Fibroblast of peridontal ligament (primary cell): ENCODE data around the gene LRCH1.

Source experiments
- DNase-seq: peaks from one replicate; pipeline ENCODE4 v3.0.0-alpha.2; 2010; ENCODE audit errors: extremely low read depth

The LRCH1 gene

DNA sequence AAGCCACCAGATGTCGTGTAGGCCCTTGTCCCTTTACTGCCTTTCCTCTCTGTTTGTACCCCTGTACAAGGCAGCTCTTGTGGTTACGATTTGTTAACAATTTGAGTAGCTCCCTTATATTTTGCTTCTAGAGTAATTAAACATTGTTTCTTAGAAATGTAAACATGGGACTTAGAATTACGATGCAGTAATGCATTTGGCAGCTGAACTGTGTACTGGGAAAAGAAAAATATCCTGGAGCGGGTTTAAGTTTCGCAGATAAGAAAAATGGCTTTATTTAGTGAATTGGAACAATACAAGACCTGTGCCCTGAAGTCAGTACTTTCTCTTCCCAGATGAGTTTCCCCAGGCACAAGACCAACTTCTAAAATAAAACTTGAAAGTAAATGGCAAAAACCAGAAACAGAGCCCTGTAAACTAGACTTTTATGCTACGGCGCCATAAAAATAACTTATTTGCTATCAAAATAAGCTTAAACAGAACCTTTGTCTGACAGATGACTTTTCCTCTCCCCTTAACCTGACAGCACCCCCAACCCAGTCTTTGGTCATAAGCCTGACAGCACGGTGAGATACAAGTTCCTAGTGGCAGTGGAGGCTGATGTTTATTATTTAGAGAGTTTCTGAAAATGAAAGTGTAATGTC, 63.0 kb downstream of the LRCH1 start:
- peak; percentile 68 for DNase-seq

DNA sequence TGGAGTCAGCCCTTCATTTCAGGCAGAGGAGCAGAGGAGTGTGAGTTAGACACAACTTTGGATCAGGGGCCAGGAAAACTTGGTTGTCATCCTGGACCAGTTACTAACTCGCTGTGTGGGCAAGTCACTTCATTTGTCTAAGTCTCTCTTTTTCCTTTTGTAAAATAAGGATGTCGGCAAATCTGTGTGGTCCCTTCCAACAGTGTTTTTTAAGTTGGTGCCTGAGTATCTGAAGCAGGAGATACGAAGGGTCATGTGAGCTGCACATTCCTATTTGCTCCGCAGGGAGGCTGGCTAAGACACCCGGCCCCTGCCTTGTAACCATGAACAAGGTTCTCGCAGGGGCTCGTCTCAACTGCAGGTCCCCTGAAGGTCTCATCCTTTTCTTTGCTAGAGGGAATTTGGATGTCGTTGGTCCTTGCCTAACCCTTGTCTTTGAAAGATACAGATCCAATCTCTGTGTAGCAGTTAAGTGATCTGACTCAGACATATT, 64.3 kb downstream of the LRCH1 start:
- DNase-seq = no peak

DNA sequence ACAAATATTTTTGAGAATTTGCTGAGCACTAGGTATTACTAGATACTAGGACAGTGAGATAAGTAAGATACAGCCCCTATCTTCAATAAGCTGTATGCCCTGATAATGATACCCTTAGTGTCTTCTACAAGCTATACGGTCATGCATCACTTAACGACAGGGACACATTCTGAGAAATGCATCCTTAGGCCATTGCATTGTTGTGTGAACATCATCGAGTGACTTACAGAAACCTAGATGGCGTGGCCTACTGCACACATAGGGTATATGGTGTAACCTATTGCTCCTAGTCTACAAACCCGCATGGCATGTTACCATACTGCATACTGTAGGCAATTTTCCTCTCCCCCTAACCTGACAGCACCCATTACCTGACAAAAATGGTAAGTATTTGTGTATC, 64.9 kb downstream of the LRCH1 start:
- DNase-seq = no peak

DNA sequence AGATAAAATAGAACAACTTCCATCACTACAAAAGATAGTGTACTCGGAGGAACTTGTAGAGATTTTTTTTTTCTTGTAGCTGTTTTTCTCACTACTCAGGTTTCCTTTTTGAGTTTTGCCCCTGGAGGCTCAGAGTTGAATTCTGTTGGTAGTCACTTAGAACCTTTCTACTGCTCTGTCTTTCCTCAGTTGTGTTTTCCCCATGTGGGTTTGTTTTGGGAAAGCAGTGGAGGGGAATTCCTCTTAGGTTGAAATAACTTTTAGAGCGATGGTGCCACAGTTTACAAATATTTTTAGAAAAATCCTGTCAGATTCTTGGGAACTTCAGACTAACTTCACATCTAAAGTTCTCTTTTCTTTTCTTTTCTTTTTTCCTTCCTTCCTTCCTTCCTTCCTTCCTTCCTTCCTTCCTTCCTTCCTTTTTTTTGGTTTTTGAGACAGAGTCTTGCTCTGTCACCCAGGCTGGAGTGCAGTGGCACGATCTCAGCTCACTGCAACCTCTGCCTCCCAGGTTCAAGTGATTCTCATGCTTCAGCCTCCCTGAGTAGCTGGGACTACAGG, 65.8 kb downstream of the LRCH1 start:
- DNase-seq = no peak

DNA sequence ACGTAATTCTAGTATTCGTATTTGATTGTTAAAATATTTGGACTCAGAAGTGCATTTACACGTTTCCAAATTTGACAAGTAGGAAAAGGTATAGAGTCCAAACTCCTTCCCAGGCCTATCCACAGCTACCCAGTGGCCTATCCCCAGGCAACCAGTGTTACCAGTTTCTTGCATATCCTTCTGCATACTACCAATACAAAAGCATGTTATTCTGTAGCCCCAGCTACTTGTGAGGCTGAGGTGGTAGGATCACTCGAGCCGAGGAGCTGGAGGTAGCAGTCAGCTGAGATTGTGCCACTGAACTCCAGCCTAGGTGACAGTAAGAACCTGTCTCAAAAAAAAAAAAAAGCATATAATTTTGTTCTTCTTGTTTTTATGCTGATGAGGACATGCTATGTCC, 67.1 kb downstream of the LRCH1 start:
- no peak for DNase-seq

DNA sequence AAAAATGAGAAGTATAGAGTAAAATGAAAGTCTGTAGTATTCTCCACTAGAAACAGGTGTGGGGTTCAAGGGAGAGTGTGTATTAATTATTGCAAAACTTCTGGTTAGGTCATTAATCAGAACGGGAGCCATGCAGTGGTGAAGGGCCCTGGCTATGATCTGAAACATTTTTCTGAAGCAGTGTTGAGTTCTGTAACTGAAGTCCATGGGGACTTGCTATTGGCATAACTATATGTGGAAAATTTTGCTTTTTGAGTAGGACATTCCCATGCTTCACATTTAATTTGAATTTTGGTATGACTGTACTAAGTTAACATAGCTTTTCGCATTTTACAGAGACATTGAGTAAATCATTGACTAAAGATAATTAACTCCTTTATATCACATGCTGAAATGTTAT, 67.5 kb downstream of the LRCH1 start:
- DNase-seq = no peak

DNA sequence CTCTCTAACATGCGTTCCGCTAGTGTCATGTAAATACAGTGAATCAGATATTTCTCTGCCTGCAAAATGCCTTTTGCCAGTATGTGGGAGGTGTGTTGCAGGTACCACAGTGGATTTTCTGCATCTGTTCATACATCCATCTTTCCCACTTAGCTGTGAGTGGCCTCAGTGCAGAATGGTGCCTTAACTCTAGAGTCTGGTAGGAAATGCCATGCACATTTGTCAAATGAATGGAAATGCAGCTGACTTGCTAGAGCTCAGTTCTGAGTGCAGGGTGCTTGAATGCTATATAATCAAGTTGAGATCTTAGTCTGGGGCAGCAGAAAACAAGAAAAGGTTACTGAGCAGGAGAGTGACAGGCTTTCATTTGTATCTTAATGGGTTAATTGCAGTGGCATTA, 68.2 kb downstream of the LRCH1 start:
- no peak for DNase-seq

DNA sequence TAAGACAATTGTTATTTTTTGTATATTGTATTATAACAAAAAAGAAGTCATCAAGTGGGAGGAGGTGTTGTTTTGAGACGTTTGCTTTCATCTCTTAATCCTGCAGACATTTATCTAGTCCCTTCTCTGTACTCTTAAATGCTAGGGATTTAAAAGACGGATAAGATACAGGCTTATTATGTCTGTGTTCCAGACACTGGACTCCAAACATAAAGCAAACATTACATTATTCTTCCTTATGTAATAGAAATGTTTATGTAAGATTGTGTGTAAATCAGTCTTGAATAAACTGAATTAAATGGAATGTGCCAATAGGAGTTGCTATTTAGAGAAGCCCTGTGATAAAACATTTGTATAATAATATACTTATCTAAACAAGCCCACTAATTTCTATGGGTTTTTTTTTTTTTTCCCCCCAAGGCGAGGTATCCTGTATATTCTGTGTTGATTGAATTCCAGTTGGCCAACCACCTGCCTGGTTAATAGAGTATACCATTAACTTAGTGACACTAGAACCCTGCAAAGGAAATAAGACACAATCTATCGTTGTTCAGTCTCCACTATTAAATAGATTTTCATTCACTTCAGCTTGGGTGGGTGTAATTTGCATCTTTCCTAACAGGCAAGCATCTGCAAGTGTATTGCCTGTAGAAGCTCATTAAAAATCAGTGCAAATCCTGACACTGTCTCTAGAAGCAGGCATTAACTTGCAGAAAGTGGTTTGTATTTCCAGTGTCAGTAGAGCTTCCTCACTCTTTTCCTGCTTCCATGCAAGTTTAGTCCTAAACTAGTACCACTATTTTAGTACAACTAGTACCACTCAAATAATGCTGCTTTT, 69.0 kb downstream of the LRCH1 start:
- DNase-seq = no peak

DNA sequence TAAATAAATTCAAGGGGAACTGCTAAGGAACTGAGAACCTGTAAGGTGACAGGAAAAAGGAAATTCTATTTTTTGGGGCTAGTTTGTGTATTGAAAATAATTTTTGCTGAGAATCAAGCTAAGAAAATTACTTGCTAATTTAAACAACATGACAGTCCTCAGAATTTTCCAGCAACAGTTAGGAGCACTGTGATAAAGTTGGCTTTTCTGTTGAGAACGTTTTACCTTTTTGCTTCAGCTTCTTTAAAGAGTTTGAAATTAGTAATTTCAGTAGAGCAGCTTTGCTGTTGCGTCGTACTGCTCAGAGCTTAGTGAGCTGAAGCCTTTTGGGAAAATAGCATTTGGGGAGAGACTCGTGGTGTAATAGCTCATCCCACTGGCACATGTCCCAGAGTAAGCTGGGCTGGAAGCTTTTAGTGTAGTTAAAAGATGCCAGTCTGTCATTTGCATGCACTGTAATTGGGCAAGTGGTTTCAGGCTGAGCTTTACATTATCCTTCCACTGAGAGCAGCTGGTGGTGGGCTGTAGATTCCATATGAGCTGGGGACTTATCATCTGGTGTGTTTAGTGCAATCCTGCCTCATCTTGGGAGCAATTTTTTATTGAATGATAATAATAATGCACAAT, 69.8 kb downstream of the LRCH1 start:
- peak; percentile 96 for DNase-seq

DNA sequence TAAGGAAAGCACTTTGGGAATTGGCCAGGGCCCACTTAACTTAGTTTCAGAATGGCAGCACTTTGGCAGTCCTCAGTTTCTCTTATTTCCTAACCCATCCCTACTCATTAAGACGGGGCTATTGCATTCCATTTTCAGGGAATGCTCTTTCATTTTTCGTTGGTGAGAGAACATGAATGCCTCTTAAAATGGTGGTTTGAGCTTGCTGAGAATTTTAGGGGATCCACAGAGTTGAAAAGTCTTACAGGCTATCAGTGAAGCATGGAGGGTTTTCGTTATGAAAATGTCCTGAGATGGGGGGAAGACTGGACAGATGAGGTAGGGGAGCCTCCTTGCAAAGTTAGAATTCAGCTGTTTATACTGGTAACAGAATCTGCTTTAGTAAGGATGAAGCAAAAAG, 71.4 kb downstream of the LRCH1 start:
- DNase-seq = no peak

DNA sequence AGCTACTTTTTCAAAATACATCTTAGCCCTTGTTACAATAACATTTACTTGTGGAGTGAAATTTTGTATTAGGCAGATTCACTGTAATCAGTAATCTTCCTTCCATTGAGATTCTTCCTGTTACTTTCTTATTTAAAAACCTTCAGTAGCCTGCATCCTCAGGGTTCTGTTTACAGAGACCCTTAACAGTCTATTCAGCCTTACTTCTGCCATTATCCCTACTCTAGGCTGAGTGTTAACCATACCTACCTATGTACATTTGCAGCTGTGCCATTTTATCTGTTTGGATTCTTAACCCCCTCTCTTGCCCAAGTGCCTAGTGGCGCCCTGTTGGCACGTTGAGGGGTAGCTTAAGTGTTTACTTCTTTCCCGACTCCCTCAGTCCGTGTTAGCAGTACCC, 71.9 kb downstream of the LRCH1 start:
- DNase-seq = no peak

DNA sequence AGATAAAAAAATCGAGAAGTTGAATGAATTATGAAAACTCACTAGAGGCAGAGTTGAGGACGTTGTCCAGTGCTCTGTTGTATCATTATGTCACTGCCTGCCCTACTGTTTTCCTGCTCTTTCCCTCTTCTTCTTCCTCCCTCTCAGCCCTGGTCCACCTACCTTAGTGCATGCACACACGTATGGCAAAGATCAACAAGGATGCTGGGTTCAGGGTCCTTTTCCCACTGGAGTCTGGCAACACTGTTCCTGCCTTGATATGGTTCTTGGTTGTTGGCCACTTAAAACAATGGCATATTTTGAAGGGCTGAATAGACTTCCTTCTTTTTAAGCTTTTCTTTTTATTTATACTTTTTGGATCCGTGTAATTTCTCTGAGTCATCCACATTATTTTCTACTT, 74.5 kb downstream of the LRCH1 start:
- no peak for DNase-seq

DNA sequence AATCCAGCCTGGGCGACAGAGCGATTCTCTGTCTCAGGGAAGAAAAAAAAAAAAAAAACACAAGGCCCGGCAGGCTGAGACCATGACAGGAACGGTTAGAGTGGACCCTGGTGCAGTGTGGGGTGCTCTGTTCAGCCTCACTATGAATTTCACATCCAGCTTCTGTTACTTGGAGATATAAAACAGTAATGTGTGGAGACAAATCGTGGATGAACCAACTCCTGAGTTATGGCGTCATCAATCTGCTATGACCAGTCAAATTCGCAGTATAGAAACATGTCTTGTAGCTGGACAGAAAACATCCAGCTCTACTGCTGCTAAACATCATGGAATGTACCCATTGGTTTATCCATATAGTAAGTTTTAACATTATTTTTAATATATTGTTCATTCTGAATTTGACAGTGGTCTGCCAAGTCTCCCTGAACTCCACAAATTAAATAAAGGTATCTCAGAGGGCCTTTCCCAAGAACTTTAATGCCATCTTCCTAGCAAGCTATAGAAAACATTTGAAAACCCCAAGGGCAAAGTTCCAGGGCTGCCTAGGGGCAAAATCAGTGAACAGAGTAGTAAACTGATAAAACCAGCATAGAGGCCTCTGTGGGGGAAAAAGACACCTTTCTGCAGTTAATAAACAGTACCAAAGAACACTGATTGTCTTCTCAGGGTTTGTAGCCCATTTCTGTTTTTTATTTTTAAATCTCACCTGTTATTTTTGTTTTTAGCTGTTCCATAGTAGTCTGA, 75.8 kb downstream of the LRCH1 start:
- no peak for DNase-seq

DNA sequence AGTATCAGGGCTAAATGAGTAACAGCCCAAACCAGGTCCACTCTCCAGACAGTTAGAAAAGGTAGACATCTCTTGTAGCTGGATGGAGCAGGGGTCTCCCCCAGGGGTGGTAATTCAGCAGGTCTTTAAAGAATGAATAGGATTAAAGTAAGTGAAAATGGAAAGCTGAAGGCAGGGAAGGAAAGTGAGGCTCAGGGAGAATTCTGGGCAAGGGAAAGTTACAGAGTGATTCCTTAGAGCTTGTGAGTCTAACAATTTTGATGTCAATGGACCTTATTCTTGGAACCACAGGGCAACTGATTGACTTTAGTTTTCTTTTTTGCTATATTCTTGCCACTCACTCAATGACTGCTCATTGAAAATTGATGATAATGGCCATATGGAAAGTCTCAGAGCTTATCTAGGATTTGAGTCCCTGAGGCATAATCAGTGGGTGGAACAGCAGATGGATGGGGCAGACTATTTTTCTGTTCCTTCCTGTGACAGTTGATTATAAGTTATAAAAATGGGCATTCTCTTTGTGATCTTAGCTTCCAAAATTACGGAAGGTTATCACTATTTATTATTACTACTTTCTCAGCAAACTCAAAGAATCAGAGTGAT, 76.9 kb downstream of the LRCH1 start:
- no peak for DNase-seq

DNA sequence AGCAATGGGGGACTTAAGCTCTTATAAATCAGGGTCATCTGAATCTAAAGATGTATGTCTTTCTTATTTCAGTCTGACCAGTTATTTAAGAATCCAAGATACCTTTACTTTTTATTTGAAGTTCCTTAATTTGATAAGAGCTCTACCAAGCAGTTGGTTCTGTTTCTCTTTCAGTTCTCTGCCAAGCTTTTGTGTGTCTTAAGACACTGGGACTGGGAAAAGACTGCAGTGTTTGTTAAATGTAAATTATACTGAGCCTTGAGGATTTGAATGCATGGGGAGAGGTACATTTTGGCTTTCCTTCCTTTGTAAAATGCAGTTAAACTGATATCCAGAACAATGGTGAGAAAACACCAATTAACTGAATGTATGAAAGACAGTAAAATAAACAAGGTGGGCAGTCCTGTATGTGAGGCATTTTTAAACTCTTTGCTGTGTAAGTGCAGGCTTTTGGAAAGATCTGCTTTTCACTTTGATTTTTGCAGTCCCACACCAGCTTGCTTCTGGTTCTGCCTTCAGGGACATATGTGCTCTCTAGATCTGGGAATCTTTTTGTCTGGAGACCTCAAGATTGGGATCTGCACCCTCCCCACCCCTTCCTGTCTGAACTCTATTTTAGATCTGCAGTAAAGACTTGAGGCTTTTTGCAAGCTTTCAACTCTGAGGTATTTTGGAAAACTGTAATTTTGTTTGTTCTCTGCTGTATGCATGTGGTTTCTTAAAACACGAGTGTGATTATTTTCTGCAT, 77.6 kb downstream of the LRCH1 start:
- peak; percentile 38 for DNase-seq

DNA sequence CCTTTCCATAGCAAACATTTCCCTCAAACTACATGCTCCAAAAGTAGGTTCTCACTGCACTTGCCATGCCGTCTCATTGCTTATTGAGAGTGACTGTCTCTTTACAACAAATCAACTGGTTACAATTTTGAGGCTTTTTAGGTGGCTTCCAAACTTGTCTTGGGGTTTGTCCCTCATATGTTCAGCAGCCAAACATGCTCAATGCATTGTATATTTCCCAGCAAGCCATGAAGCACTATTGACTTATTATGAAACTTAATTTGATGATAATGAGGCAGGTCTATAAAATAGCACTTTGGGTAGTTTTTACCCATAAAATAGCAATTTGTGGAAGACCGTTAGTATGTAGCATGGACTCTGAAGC, 78.2 kb downstream of the LRCH1 start:
- DNase-seq = no peak

DNA sequence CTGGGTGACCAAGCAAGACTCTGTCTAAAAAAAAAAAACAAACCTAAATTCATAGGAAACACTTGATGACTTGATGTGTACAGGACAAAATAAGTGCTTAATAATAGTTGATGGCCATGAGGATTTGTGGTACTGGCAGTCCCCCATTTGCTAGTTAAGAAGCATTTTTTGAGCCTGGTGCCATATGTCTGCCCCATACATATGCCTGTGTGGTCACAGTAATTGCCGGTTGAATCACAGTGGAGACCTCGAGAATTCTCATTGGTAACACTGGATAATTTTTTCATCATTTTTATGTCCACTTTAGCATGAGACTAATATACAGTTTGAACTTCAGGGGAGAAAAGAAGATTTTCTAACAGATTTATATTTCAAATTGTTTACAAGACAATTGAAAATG, 79.2 kb downstream of the LRCH1 start:
- DNase-seq = no peak

DNA sequence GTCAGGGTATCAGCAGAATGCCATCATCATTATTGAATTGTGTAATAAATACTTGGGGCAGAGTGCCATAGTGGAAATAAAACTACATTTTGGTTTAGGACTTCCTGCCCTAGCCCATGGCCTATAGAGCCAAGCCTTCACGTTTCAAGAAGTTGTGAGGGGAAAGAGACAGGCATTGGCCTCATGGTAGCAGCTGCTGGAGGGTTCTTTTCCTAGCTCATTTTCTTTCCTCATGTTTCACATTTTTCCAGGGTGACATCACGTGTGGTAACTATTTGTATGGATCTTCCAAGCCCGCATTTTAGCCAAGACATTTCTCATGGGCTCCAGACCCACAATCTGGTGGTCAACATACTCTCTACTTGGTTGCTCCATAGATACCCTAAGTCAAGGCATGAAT, 80.4 kb downstream of the LRCH1 start:
- DNase-seq = peak; percentile 91

DNA sequence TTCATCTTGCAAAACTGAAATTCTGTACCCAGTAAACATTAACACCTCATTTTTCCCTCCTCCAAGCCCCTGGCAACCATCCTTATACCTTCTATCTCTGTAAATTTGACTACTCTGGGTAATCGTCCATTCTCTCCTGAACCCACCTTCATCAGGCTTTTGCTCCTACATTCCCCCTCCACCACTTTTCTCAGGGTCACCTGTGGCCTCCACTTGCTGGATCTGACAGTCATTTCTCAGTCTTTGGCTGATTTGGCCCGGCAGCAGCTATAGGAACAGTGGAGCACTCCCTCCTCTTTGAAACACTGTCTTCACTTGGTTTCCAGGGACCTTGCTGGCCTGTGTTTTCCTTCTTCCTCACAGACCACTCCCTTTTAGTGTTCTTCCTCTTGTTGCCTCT, 83.5 kb downstream of the LRCH1 start:
- no peak for DNase-seq

DNA sequence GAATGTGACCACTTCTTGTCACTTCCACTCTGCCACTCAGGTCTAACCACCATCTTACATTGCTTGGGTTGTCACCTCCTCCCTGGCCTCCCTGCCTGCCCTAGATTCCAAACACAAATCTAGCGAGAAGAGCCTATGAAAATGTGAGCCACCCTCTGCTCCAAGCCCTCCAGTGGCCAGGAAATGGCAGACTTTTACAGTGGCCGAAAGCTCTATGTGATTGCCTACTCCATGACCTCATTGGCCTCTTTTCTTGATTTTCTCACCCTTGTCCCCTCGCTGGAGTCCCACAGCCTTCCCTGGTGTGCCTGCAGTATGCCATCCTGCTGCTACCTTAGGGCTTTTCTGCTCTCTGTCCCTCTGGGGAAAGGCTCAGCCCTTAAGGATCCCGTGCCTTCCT, 84.2 kb downstream of the LRCH1 start:
- no peak for DNase-seq

DNA sequence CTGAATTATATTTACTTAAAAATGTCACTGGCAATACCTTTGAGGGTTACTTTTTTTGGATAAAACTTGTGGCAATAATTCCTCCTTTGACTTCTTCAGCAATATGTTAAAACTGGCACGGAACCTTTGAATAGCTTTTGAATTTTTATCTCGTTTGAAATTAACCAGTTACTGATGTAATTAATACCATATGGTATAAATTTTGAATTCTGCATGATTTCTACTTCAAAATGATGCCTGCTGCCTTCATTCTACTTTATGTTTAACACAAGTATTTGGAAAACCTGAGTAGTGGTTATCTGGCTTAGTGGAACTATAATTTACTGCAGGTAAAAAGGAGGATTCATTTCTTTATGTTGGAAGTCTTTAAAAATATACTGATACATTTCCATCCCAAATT, 85.3 kb downstream of the LRCH1 start:
- no peak for DNase-seq
